Colonic mucosa (tissue), 4 donors: Measurements from ENCODE around the gene WNT7B. TPM values are rescaled to one million over a fixed set of nuclear protein-coding genes. Genes with fewer than 3 reads are reported as not detected.

ENCODE experiments used
- DNase-seq: peaks from one replicate; pipeline ENCODE4 v3.0.0-alpha.2; 2020
- H3K27ac ChIP-seq: fragments of 200-600 bp; one replicate; pipeline ENCODE4 v1.8.0; 2021
- H3K27me3 ChIP-seq: fragments of 200-600 bp; one replicate; pipeline ENCODE4 v1.8.0; 2021
- H3K36me3 ChIP-seq: fragments of 200-600 bp; one replicate; pipeline ENCODE4 v1.8.0; 2021
- H3K4me1 ChIP-seq: fragments of 200-600 bp; one replicate; pipeline ENCODE4 v1.8.0; 2021; ENCODE audit warnings: mild to moderate bottlenecking
- H3K4me3 ChIP-seq: fragments of 200-600 bp; one replicate; pipeline ENCODE4 v1.8.0; 2021
- H3K9ac ChIP-seq, 2 donors: one replicate each; pipeline ENCODE4 v1.7.0; 2013; ENCODE audit warnings: control low read depth in 2 of 2, low read depth in 2 of 2, low read length in 2 of 2
- H3K9me3 ChIP-seq: fragments of 200-600 bp; one replicate; pipeline ENCODE4 v1.8.0; 2021
- CTCF ChIP-seq: fragments of 200-600 bp; IDR thresholded peaks from one replicate; pipeline ENCODE4 v1.8.0; 2022; ENCODE audit warnings: antibody characterized with exemption, mild to moderate bottlenecking
- intact Hi-C: fragments of 100-400 bp; cut with DNase I; formaldehyde crosslinking; loops from one replicate; pipeline ENCODE4 v1.14.1; 2022
- total RNA-seq, 2 donors: library from RNA; stranded (reverse); fragmentation: NEBNext Ultra II Directional in 1 of 2; extraction: Animal tissue kit (Norgen Biotek cat#: 25700) in 1 of 2; gene quantifications; one replicate each; pipeline ENCODE4 v1.2.1, GENCODE V29; 2021
- donor health status: healthy.
- donor health status: DM: no; HTN: no; CAD: no.
- donor health status: DM: no; HTN: no; CAD: no.

The WNT7B gene
- total RNA-seq, 2 donors from 2014 or later, result 0.12 TPM; not detected in 1

DNA sequence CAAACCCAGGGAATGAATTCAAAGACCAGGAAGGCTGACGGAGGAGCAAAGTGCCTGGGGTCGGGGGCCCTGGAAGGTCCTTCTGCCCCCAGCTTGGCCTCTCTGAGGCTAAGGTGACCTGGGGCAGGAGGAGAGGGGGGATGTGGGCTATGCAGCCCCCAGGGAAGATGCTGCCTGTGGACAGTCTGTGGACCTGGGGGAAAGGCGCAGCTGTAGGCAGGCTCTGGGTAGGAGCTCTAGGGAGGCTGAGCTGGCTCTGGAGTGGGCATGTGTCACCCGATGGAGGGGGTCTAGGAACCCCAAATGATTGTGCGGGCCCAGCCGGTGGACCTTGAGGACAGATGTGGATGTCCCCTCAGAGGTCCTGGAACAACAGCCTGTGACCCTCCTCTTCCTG lies 42.8 kb downstream of the WNT7B start:
- Histone ChIP-seq H3K9ac (no peak overlapping the region), H3K4me1 (no peaks in the 10 kb centered on the region), H3K27ac (no peak overlapping the region), H3K36me3 (no peaks in the 10 kb centered on the region), H3K27me3 (no peaks in the 10 kb centered on the region), H3K9me3 (no peaks in the 10 kb centered on the region), H3K4me3 (no peak overlapping the region)
- intact Hi-C loops, result no loop called here
- DNase-seq, result no peak
- no peak for TF ChIP-seq CTCF

GRCh38 chr22:45933506-45934167 lies 43.3 kb downstream of the WNT7B start:
- DNase-seq, result no peak
- Histone ChIP-seq H3K27ac (no peak overlapping the region), H3K4me1 (no peaks in the 10 kb centered on the region), H3K9ac (no peak overlapping the region), H3K4me3 (no peak overlapping the region), H3K36me3 (no peaks in the 10 kb centered on the region), H3K9me3 (no peaks in the 10 kb centered on the region), H3K27me3 (no peaks in the 10 kb centered on the region)
- TF ChIP-seq CTCF, result no peak
- intact Hi-C loops, result no loop called here

DNA sequence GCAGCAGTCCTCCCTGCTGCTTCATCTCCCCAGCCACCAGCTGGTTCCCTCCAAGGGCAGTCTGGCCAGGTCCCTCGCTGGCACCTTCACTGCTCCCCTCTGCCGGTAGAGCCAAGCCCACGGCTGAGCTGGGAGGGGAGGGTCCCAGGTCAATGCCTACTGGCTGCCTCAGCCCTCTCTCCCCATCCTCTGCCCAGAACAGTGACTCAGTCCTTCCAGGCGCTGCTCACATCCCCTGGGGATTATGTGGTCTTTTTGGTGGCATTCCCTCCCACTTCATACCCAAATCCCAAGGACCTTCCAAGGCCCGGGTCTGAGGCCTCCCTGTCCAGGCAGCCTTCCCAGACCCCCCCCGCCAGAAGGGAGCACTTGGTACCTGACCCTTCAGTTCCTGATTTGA lies 44.9 kb downstream of the WNT7B start:
- no peak for TF ChIP-seq CTCF
- Histone ChIP-seq H3K9ac (no peak overlapping the region), H3K27me3 (no peaks in the 10 kb centered on the region), H3K4me1 (no peaks in the 10 kb centered on the region), H3K4me3 (no peak overlapping the region), H3K9me3 (no peaks in the 10 kb centered on the region), H3K27ac (no peak overlapping the region), H3K36me3 (no peaks in the 10 kb centered on the region)
- DNase-seq, result no peak
- intact Hi-C loops, result no loop called here

DNA sequence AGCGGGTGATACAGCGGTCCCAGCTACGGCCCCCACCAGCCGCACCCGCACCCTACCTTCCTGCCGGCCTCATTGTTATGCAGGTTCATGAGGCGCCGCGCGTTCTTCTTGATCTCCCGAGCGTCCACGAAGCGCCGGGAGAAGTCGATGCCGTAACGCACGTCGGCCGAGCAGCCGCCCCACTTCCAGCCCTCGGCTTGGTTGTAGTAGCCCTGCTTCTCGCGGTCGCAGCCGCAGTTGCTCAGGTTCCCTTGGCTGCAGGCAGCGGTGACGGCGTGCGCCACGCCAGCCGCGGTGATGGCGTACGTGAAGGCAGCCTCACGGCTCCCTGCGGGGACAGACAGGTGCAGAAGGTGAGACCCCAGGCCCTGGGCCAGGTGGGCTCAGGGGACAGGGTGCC lies 45.9 kb downstream of the WNT7B start:
- intact Hi-C loops, result no loop called here
- Histone ChIP-seq H3K36me3 (no peaks in the 10 kb centered on the region), H3K27me3 (no peaks in the 10 kb centered on the region), H3K4me1 (no peaks in the 10 kb centered on the region), H3K4me3 (no peak overlapping the region), H3K9me3 (no peaks in the 10 kb centered on the region), H3K27ac (no peak overlapping the region), H3K9ac (no peak overlapping the region)
- no peak for DNase-seq
- TF ChIP-seq CTCF, result no peak

DNA sequence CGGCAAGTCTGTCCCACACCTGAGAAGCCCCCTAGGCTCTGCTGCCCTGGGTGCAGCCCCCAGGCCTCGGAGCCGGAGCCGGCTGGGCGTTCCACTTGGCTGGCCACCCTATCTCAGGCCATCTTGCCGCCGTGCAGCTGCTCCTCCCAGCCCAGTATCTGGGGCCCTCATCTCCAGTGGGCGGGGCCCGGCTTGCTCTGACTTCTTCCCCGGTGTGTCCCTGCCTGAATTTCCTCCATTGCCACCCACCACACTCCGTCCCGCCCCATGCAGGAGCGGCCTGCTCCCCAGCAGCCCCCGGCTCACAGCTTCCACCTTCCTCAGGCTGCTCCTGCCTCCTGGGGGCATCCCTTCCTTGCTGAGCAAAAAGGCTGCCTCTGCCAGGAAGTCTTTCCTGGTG lies 46.6 kb downstream of the WNT7B start:
- no peaks in the 10 kb centered on the region for H3K4me1 ChIP-seq
- intact Hi-C loops, result no loop called here
- DNase-seq, result no peak
- no peaks in the 10 kb centered on the region for H3K36me3 ChIP-seq
- H3K4me3 ChIP-seq, result no peak overlapping the region
- no peak overlapping the region for H3K27ac ChIP-seq
- no peaks in the 10 kb centered on the region for H3K9me3 ChIP-seq
- H3K9ac ChIP-seq, result no peak overlapping the region
- no peaks in the 10 kb centered on the region for H3K27me3 ChIP-seq
- TF ChIP-seq CTCF, result no peak
